GM23338 (cell line): Measurements from ENCODE around the gene CYTH1.

Experiments
- CTCF ChIP-seq, 2 experiments: fragments of 200-600 bp in 1 of 2; sonication (generic) in 1 of 2; conservative IDR thresholded peaks; 2 replicates each; pipeline versions ENCODE4 v1.5.1 to v1.6.1; 2016 to 2017; ENCODE audit warnings: antibody characterized with exemption in 2 of 2, low read depth in 2 of 2, mild to moderate bottlenecking in 2 of 2, moderate library complexity in 1 of 2
- EZH2 ChIP-seq: fragments of 200-600 bp; sonication (generic); IDR thresholded peaks from one replicate; pipeline ENCODE4 v1.8.0; 2017; ENCODE audit warnings: antibody characterized with exemption, mild to moderate bottlenecking, low read depth; ENCODE audit not compliant: unreplicated experiment
- EZH2phosphoT487 ChIP-seq: fragments of 200-600 bp; sonication (generic); IDR thresholded peaks from one replicate; pipeline ENCODE4 v1.8.1; 2018; ENCODE audit warnings: antibody characterized with exemption; ENCODE audit not compliant: unreplicated experiment
- POLR2AphosphoS5 ChIP-seq: IDR thresholded peaks from 2 replicates; pipeline ENCODE4 v1.6.1; 2016; ENCODE audit warnings: antibody characterized with exemption, low read depth
- REST ChIP-seq: IDR thresholded peaks from one replicate; pipeline ENCODE4 v1.6.1; 2018; ENCODE audit warnings: antibody characterized with exemption; ENCODE audit not compliant: unreplicated experiment

GRCh38 chr17:78715876-78716275, 66.2 kb downstream of the CYTH1 start:
- TF ChIP-seq CTCF (conservative IDR thresholded peaks at IDR 0.05; ENCODE audit: low read depth in 2 of 2), result no peak
- no peak for TF ChIP-seq POLR2AphosphoS5
- TF ChIP-seq REST, result no peak
- no peak for TF ChIP-seq EZH2
- no peak for TF ChIP-seq EZH2phosphoT487
